Neural progenitor cell (in vitro differentiated cells): ENCODE measurements around the gene HMOX1. TPM values are rescaled to one million over a fixed set of nuclear protein-coding genes. Genes with fewer than 3 reads are reported as not detected.

Source experiments
- DNase-seq: peaks from one replicate; pipeline ENCODE4 v3.0.0-alpha.2; 2016; ENCODE audit warnings: low spot score
- H2AFZ ChIP-seq: fragments of 200-600 bp; sonication (generic); replicated peaks from 2 replicates; pipeline ENCODE4 v1.6.1; 2016; ENCODE audit warnings: antibody characterized with exemption
- H3F3A ChIP-seq: fragments of 200-600 bp; sonication (generic); 2 replicates; pipeline ENCODE4 v1.6.1; 2016; ENCODE audit warnings: antibody characterized with exemption, low read depth
- H3K27ac ChIP-seq: fragments of 200-600 bp; sonication (generic); 2 replicates; pipeline ENCODE4 v1.5.1; 2016; ENCODE audit warnings: mild to moderate bottlenecking
- H3K27me3 ChIP-seq: fragments of 200-600 bp; sonication (generic); 2 replicates; pipeline ENCODE4 v1.6.1; 2016; ENCODE audit warnings: mild to moderate bottlenecking, moderate library complexity
- H3K36me3 ChIP-seq: fragments of 200-600 bp; sonication (generic); 2 replicates; pipeline ENCODE4 v1.5.1; 2016
- H3K4me1 ChIP-seq: fragments of 200-600 bp; sonication (generic); 2 replicates; pipeline ENCODE4 v1.6.1; 2016; ENCODE audit warnings: mixed run types
- H3K4me2 ChIP-seq: fragments of 200-600 bp; sonication (generic); 2 replicates; pipeline ENCODE4 v1.6.1; 2016
- H3K4me3 ChIP-seq: fragments of 200-600 bp; sonication (generic); 2 replicates; pipeline ENCODE4 v1.5.1; 2016
- H3K79me2 ChIP-seq: fragments of 200-600 bp; sonication (generic); 2 replicates; pipeline ENCODE4 v1.6.1; 2016; ENCODE audit warnings: low read depth
- H3K9ac ChIP-seq: fragments of 200-600 bp; sonication (generic); 2 replicates; pipeline ENCODE4 v1.6.1; 2016
- H3K9me3 ChIP-seq: fragments of 200-600 bp; sonication (generic); 2 replicates; pipeline ENCODE4 v1.5.1; 2016; ENCODE audit warnings: low read depth
- H4K20me1 ChIP-seq: fragments of 200-600 bp; sonication (generic); 2 replicates; pipeline ENCODE4 v1.6.1; 2016; ENCODE audit warnings: low read depth
- H3K27ac Mint-ChIP-seq: 3 replicates; pipeline ENCODE4 v1.8.0; 2021; ENCODE audit warnings: mixed read lengths
- H3K27me3 Mint-ChIP-seq: 2 replicates; pipeline ENCODE4 v1.8.0; 2022; ENCODE audit warnings: low read depth, mild to moderate bottlenecking, inconsistent platforms, moderate library complexity, mixed read lengths; ENCODE audit not compliant: insufficient read depth
- H3K36me3 Mint-ChIP-seq: 3 replicates; pipeline ENCODE4 v1.8.0; 2021; ENCODE audit warnings: mixed read lengths
- H3K4me1 Mint-ChIP-seq: 3 replicates; pipeline ENCODE4 v1.8.0; 2021; ENCODE audit warnings: mixed read lengths
- H3K4me3 Mint-ChIP-seq: 3 replicates; pipeline ENCODE4 v1.8.0; 2021; ENCODE audit warnings: mild to moderate bottlenecking, moderate library complexity, mixed read lengths
- H3K9me3 Mint-ChIP-seq: 3 replicates; pipeline ENCODE4 v1.8.0; 2020; ENCODE audit warnings: mixed read lengths
- EZH2 ChIP-seq: fragments of 200-600 bp; sonication (generic); IDR thresholded peaks from 2 replicates; pipeline ENCODE4 v1.6.1; 2017; ENCODE audit warnings: antibody characterized with exemption, mild to moderate bottlenecking, moderate library complexity
- EZH2phosphoT487 ChIP-seq: fragments of 200-600 bp; sonication (generic); IDR thresholded peaks from 2 replicates; pipeline ENCODE4 v1.6.1; 2017; ENCODE audit warnings: antibody characterized with exemption
- total RNA-seq: library from RNA; depleted of rRNA; stranded (reverse); fragments of >200 nt; gene quantifications from 2 replicates; pipeline ENCODE4 v1.2.3, GENCODE V29; 2015; ENCODE audit warnings: low replicate concordance
- TF ChIP-seq, protein P1 (sequence below): fragments of 200-600 bp; sonication (generic); IDR thresholded peaks from 2 replicates; pipeline ENCODE4 v1.5.1; 2017; ENCODE audit warnings: antibody characterized with exemption, mild to moderate bottlenecking

HMOX1 gene
- total RNA-seq, 1 donor from 2014 or later, result 2.4 TPM

DNA sequence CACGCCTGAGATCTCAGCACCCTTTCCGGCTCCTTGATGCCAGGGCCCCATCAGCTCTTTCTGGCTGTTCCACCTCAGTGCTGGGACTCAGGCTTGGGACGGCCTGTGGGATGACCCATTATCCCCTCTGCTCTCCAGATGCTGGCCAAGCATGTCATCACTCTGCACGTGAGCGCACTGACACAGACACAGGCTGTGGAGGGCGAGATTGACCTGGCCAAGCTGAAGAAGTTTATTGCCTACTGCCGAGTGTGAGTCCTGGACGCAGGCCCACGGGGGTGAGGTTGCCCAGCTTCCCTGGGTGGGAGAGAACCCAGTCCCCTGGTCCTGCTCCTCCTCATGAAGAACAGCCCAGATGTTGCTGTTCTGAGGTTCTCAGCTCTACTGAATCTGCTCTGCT is 36.7 kb downstream of the HMOX1 start:
- H3K27me3 ChIP-seq, result no peaks in the 10 kb centered on the region
- no peak overlapping the region for H3K9ac ChIP-seq
- Mint-ChIP-seq H3K4me3 (no peak overlapping the region), H3K27me3 (no peaks in the 10 kb centered on the region), H3K36me3 (peaks cover 32% of the 10 kb centered on the region), H3K9me3 (no peaks in the 10 kb centered on the region), H3K27ac (no peak overlapping the region), H3K4me1 (no peaks in the 10 kb centered on the region)
- H2AFZ ChIP-seq, result no peak overlapping the region
- no peak overlapping the region for H3K4me3 ChIP-seq
- H3K36me3 ChIP-seq, result no peaks in the 10 kb centered on the region
- H4K20me1 ChIP-seq, result peaks cover 24% of the 10 kb centered on the region
- H3K79me2 ChIP-seq, result no peaks in the 10 kb centered on the region
- peaks cover 3% of the 10 kb centered on the region for H3F3A ChIP-seq
- no peak for TF ChIP-seq EZH2
- TF ChIP-seq EZH2phosphoT487, result no peak
- TF ChIP-seq, protein P1, sequence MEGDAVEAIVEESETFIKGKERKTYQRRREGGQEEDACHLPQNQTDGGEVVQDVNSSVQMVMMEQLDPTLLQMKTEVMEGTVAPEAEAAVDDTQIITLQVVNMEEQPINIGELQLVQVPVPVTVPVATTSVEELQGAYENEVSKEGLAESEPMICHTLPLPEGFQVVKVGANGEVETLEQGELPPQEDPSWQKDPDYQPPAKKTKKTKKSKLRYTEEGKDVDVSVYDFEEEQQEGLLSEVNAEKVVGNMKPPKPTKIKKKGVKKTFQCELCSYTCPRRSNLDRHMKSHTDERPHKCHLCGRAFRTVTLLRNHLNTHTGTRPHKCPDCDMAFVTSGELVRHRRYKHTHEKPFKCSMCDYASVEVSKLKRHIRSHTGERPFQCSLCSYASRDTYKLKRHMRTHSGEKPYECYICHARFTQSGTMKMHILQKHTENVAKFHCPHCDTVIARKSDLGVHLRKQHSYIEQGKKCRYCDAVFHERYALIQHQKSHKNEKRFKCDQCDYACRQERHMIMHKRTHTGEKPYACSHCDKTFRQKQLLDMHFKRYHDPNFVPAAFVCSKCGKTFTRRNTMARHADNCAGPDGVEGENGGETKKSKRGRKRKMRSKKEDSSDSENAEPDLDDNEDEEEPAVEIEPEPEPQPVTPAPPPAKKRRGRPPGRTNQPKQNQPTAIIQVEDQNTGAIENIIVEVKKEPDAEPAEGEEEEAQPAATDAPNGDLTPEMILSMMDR, result no peak
- no peak for DNase-seq
- no peaks in the 10 kb centered on the region for H3K9me3 ChIP-seq
- no peaks in the 10 kb centered on the region for H3K4me1 ChIP-seq
- no peak overlapping the region for H3K27ac ChIP-seq
- no peak overlapping the region for H3K4me2 ChIP-seq

DNA sequence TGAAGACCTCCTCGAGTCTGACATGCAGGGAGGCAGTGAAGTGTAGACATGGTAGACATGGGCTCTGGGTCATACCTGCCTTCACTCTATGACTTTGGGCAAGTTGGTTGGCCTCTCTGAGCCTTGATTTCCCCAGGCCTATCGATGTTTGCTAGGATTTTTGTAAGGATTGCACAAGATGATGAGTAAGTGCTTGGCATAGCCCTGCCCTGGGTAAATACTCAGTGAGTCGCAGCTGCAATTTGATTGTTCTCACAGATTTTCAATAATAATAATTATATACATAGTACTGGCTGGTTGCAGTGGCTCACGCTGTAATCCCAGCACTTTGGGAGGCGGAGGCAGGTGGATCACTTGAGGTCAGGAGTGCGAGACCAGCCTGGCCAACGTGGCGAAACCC is 37.2 kb downstream of the HMOX1 start:
- Histone ChIP-seq H3K4me2 (no peak overlapping the region), H2AFZ (no peak overlapping the region), H3F3A (peaks cover 3% of the 10 kb centered on the region), H4K20me1 (peaks cover 24% of the 10 kb centered on the region), H3K9me3 (no peaks in the 10 kb centered on the region), H3K4me3 (no peak overlapping the region), H3K27ac (no peak overlapping the region), H3K4me1 (no peaks in the 10 kb centered on the region), H3K36me3 (no peaks in the 10 kb centered on the region), H3K9ac (no peak overlapping the region), H3K27me3 (no peaks in the 10 kb centered on the region), H3K79me2 (no peaks in the 10 kb centered on the region)
- no peak for DNase-seq
- no peak overlapping the region for H3K27ac Mint-ChIP-seq
- no peaks in the 10 kb centered on the region for H3K4me1 Mint-ChIP-seq
- no peak overlapping the region for H3K4me3 Mint-ChIP-seq
- TF ChIP-seq EZH2phosphoT487, result no peak
- TF ChIP-seq, protein P1, result no peak
- TF ChIP-seq EZH2, result no peak
- H3K36me3 Mint-ChIP-seq, result peaks cover 36% of the 10 kb centered on the region
- no peaks in the 10 kb centered on the region for H3K9me3 Mint-ChIP-seq
- no peaks in the 10 kb centered on the region for H3K27me3 Mint-ChIP-seq

DNA sequence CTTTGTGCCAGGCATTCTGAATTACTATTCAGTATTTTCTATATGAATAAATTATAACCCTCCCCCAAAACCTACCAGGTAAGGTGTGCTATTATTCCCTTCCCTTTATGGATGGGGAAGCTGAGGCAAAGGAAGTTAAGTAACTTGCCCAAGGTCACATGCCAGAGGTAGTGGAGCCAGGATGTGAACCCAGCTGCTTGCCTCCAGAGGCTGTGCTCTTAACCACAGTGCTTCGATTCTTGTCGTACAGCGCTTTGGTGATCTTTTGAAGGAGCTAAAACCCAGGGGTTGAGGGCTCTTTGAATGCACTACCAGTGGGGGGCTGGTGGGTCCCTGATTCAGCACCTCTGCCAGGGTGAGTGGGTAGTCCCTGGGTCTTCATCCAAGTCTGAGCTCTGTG is 37.8 kb downstream of the HMOX1 start:
- Histone ChIP-seq H2AFZ (no peak overlapping the region), H3K9ac (no peak overlapping the region), H3K27me3 (no peaks in the 10 kb centered on the region), H3K79me2 (no peaks in the 10 kb centered on the region), H3K4me1 (no peaks in the 10 kb centered on the region), H3K4me3 (no peak overlapping the region), H4K20me1 (peaks cover 24% of the 10 kb centered on the region), H3K4me2 (no peak overlapping the region), H3F3A (peaks cover 5% of the 10 kb centered on the region), H3K36me3 (no peaks in the 10 kb centered on the region), H3K9me3 (no peaks in the 10 kb centered on the region), H3K27ac (no peak overlapping the region)
- Mint-ChIP-seq H3K27me3 (no peaks in the 10 kb centered on the region), H3K9me3 (no peaks in the 10 kb centered on the region), H3K4me3 (no peak overlapping the region), H3K4me1 (no peaks in the 10 kb centered on the region), H3K27ac (no peak overlapping the region), H3K36me3 (peaks cover 36% of the 10 kb centered on the region)
- no peak for DNase-seq
- no peak for TF ChIP-seq EZH2
- TF ChIP-seq, protein P1, result no peak
- no peak for TF ChIP-seq EZH2phosphoT487
